B cell (primary cell): ENCODE data around the gene CD4. TPM values are rescaled to one million over a fixed set of nuclear protein-coding genes. Genes with fewer than 3 reads are reported as not detected.
A peak's percentile ranks its signal among the peaks of the same experiment; 100 is the strongest.

Experiments
- ATAC-seq: fragments of 200-7000 bp; cut with Tn5 transposase; one replicate; pipeline ENCODE4 v1.10.0; 2021; ENCODE audit warnings: low read depth, mild to moderate bottlenecking, moderate number of reproducible peaks, moderate library complexity
- CTCF ChIA-PET: fragments of 350-600 bp; sonication (Branson Sonifier 250); formaldehyde crosslinking; loops from one replicate; lab custom pipeline; 2021; ENCODE audit warnings: antibody characterized with exemption, inconsistent platforms; lab: Charles Lee
- POLR2A ChIA-PET: fragments of 350-600 bp; sonication (Branson Sonifier 250); formaldehyde crosslinking; loops from one replicate; lab custom pipeline; 2021; ENCODE audit warnings: antibody characterized with exemption; lab: Charles Lee
- DNase-seq: peaks from one replicate; pipeline ENCODE4 v3.0.0; 2013
- H2AFZ ChIP-seq: 2 replicates; pipeline ENCODE4 v1.6.1; 2012; ENCODE audit warnings: mild to moderate bottlenecking, low read depth, low read length; ENCODE audit not compliant: insufficient read depth, poor library complexity, severe bottlenecking
- H3K27ac ChIP-seq, 2 donors: 1 replicate in 1 of 2; 2 replicates in 1 of 2; pipeline ENCODE4 v1.5.1; 2012 to 2013; ENCODE audit warnings: low read length in 2 of 2, mild to moderate bottlenecking in 2 of 2, moderate library complexity in 1 of 2
- H3K27me3 ChIP-seq, 4 experiments: fragments of 200-600 bp in 1 of 4; sonication (generic) in 1 of 4; replicated peaks in 1 of 4; 1 replicate in 2 of 4; 2 replicates in 2 of 4; pipeline versions ENCODE4 v1.6.1 to v1.7.0; 2013 to 2016; ENCODE audit warnings: low read length in 3 of 4, mild to moderate bottlenecking in 2 of 4, mixed read lengths in 1 of 4, moderate library complexity in 1 of 4; ENCODE audit not compliant: insufficient read depth in 4 of 4, control insufficient read depth in 3 of 4; ENCODE audit errors: control extremely low read depth in 1 of 4
- H3K36me3 ChIP-seq, 2 experiments: replicated peaks in 1 of 2; 1 replicate in 1 of 2; 2 replicates in 1 of 2; pipeline versions ENCODE4 v1.6.1 to v1.7.1; 2013; ENCODE audit warnings: low read length in 1 of 2; ENCODE audit not compliant: insufficient read depth in 2 of 2, control insufficient read depth in 1 of 2; ENCODE audit errors: control extremely low read depth in 1 of 2, extremely low read depth in 1 of 2
- H3K4me1 ChIP-seq, 2 donors: fragments of 200-600 bp in 1 of 2; sonication (generic) in 1 of 2; 1 replicate in 1 of 2; 2 replicates in 1 of 2; pipeline versions ENCODE4 v1.5.1 to v1.6.1; 2013 to 2017; ENCODE audit warnings: low read length in 2 of 2; ENCODE audit not compliant: control insufficient read depth in 2 of 2, insufficient read depth in 2 of 2
- H3K4me2 ChIP-seq: replicated peaks from 2 replicates; pipeline ENCODE3; 2012; ENCODE audit warnings: mild to moderate bottlenecking, low read depth, low read length; ENCODE audit not compliant: poor library complexity, severe bottlenecking
- H3K4me3 ChIP-seq, 5 experiments: fragments of 200-600 bp in 1 of 5; sonication (generic) in 1 of 5; 1 replicate in 3 of 5; 2 replicates in 2 of 5; pipeline versions ENCODE4 v1.5.1 to v1.7.0; 2011 to 2016; ENCODE audit warnings: low read length in 4 of 5, mild to moderate bottlenecking in 4 of 5, low read depth in 2 of 5, control low read depth in 1 of 5, moderate library complexity in 1 of 5; ENCODE audit not compliant: insufficient read depth in 1 of 5; ENCODE audit errors: control extremely low read depth in 1 of 5, extremely low read depth in 1 of 5
- H3K79me2 ChIP-seq: fragments of 200-600 bp; sonication (generic); one replicate; pipeline ENCODE4 v1.6.0; 2016; ENCODE audit warnings: low read length; ENCODE audit not compliant: control insufficient read depth, insufficient read depth
- H3K9ac ChIP-seq: fragments of 200-600 bp; sonication (generic); 2 replicates; pipeline ENCODE4 v1.6.1; 2017; ENCODE audit warnings: mild to moderate bottlenecking, low read length, moderate library complexity
- H3K9me3 ChIP-seq, 3 donors: one replicate each; pipeline versions ENCODE4 v1.6.1 to v1.7.1; 2013; ENCODE audit warnings: low read length in 2 of 3; ENCODE audit not compliant: control insufficient read depth in 2 of 3, insufficient read depth in 1 of 3; ENCODE audit errors: control extremely low read depth in 1 of 3
- H4K20me1 ChIP-seq: 2 replicates; pipeline ENCODE4 v1.6.0; 2012; ENCODE audit warnings: mild to moderate bottlenecking, low read length; ENCODE audit not compliant: insufficient read depth, control insufficient read depth, poor library complexity, severe bottlenecking
- H3K27ac Mint-ChIP-seq: one replicate; pipeline ENCODE4 v1.8.0; 2021; ENCODE audit warnings: mixed read lengths
- H3K27me3 Mint-ChIP-seq: one replicate; pipeline ENCODE4 v1.8.0; 2021; ENCODE audit warnings: mixed read lengths
- H3K4me1 Mint-ChIP-seq: one replicate; pipeline ENCODE4 v1.8.0; 2021; ENCODE audit warnings: mixed read lengths
- H3K4me3 Mint-ChIP-seq: one replicate; pipeline ENCODE4 v1.8.0; 2021; ENCODE audit warnings: mixed read lengths
- H3K9me3 Mint-ChIP-seq: one replicate; pipeline ENCODE4 v1.8.0; 2022; ENCODE audit warnings: mixed read lengths; ENCODE audit not compliant: insufficient read depth
- CTCF ChIP-seq: fragments of 200-600 bp; IDR thresholded peaks from one replicate; pipeline ENCODE4 v1.8.0; 2022; ENCODE audit warnings: antibody characterized with exemption, mild to moderate bottlenecking
- EZH2 ChIP-seq: IDR thresholded peaks from 2 replicates; pipeline ENCODE4 v1.6.1; 2012; ENCODE audit warnings: borderline replicate concordance, low read depth, mild to moderate bottlenecking, moderate library complexity, low read length; ENCODE audit not compliant: insufficient read depth, poor library complexity, severe bottlenecking
- WGBS: methylation state at CpG from one replicate; pipeline ENCODE4 v1.1.5; 2013; ENCODE audit warnings: missing lambda C conversion rate; ENCODE audit not compliant: insufficient coverage; 5-methylcytosine and 5-hydroxymethylcytosine counted together
- intact Hi-C: fragments of 100-400 bp; cut with micrococcal nuclease; formaldehyde crosslinking; loops from one replicate; pipeline ENCODE4 v1.10.0; 2022
- polyA plus RNA-seq: library from polyadenylated mRNA; depleted of rRNA; stranded (reverse); fragments of >200 nt; gene quantifications from 2 replicates; pipeline ENCODE4 v1.2.3, GENCODE V29; 2012
- total RNA-seq, 2 donors: library from RNA; stranded (reverse); fragments of 120-200 nt in 1 of 2; gene quantifications; 1 replicate in 1 of 2; 2 replicates in 1 of 2; pipeline versions ENCODE4 v1.2.3 to v1.2.4, GENCODE V29; 2013 to 2022

Gene CD4
- total and polyA plus RNA-seq, 2 donors (not counting 1 experiment from before 2014, with no cell fraction given), result 0.49 to 2.2 TPM

- H3K4me3 ChIP-seq, result peak overlapping the region; percentile 31 to 88 (median 68)
- ChIA-PET POLR2A (interaction anchor here (0.5 to 5.5 kb wide), 8 partner anchors 14 to 241 kb away, joined by 3 to 49 read pairs (median 5); partner anchors contain the start of genes CDCA3, PTPN6, USP5 and ZNF384), CTCF (interaction anchor here (0.6 to 11.8 kb wide), 9 partner anchors 14 to 306 kb away, joined by 3 to 136 read pairs (median 5); partner anchors contain the start of genes C12orf57, C1RL, CDCA3 and RNU7-1)
- intact Hi-C loops, result loop anchor here (1.0 kb wide), 3 partner anchors 15 to 114 kb away; partner anchors contain the start of genes EMG1, MLF2, PHB2 and USP5
- no peaks in the 10 kb centered on the region for H3K9me3 Mint-ChIP-seq
- H3K4me3 Mint-ChIP-seq, result peak overlapping the region; percentile 96
- peaks cover 17% of the 10 kb centered on the region for H3K79me2 ChIP-seq
- H3K9me3 ChIP-seq, result no peaks in the 10 kb centered on the region
- no peak for DNase-seq
- peak overlapping the region; percentile 92 for H2AFZ ChIP-seq
- TF ChIP-seq EZH2 (no peak), CTCF (no peak)
- peaks cover 44% of the 10 kb centered on the region for H3K4me1 Mint-ChIP-seq
- peak overlapping the region; percentile 89 for H3K9ac ChIP-seq
- peaks cover 29 to 34% of the 10 kb centered on the region in 2 donors for H3K4me1 ChIP-seq
- H4K20me1 ChIP-seq, result peaks cover 42% of the 10 kb centered on the region
- peak overlapping the region; percentile 97 for H3K27ac Mint-ChIP-seq
- H3K4me2 ChIP-seq, result peak overlapping the region; percentile 97
- H3K27ac ChIP-seq, result peak overlapping the region; percentile 70 to 77
- WGBS, result 7% methylated on average over 33 of the region's 33 CpGs
- no peaks in the 10 kb centered on the region for H3K27me3 Mint-ChIP-seq
- peak; percentile 10 for ATAC-seq
- H3K36me3 ChIP-seq, result peaks cover 0 to 43% of the 10 kb centered on the region in 2 experiments
- H3K27me3 ChIP-seq, result no peaks in the 10 kb centered on the region
Observed at GRCh38 chr12:6866920-6867412, 77.6 kb downstream of the CD4 start.
